Stimulated activated CD4-positive, alpha-beta T cell treated with anti-CD3 and anti-CD28 coated beads, Interleukin-15, amount 100 ng/mL, for 48 hours (primary cell): ENCODE data around the gene SEMA4B.
"Not testable (repeated sequence)": the region's sequence is repeated elsewhere in the genome, so short reads cannot be mapped to it uniquely, and the experiment has no call there.

Experiments
- DNase-seq, 2 donors: peaks; one replicate each; pipeline ENCODE4 v3.0.0-alpha.2; 2020; ENCODE audit warnings: low read depth in 2 of 2

SEMA4B gene

GRCh38 chr15:90201130-90201943, at the start of gene SEMA4B:
Gene SEMA4B, plus strand, starts transcription at chr15:90201330. Its CDS starts 249 bp downstream, at chr15:90201579.
- DNase-seq: peak in 1 of 2 donors; percentile 53

GRCh38 chr15:90151989-90152645, 49.0 kb upstream of the SEMA4B start:
- no peak for DNase-seq

- DNase-seq: no peak
Measured at GRCh38 chr15:90153658-90154057, 47.5 kb upstream of the SEMA4B start.

GRCh38 chr15:90154246-90154645, 46.9 kb upstream of the SEMA4B start:
- no peak for DNase-seq

GRCh38 chr15:90154861-90155626, 46.1 kb upstream of the SEMA4B start:
- no peak for DNase-seq

GRCh38 chr15:90159213-90159612, 41.9 kb upstream of the SEMA4B start:
- no peak for DNase-seq

GRCh38 chr15:90160781-90161727, 40.1 kb upstream of the SEMA4B start:
- no peak for DNase-seq

GRCh38 chr15:90161950-90162361, 39.2 kb upstream of the SEMA4B start:
- DNase-seq: no peak

- no peak for DNase-seq
Measured at GRCh38 chr15:90162956-90163355, 38.2 kb upstream of the SEMA4B start.

- DNase-seq: not testable (repeated sequence)
Measured at GRCh38 chr15:90164239-90164638, 36.9 kb upstream of the SEMA4B start.

- no peak for DNase-seq
Measured at GRCh38 chr15:90165157-90165556, 36.0 kb upstream of the SEMA4B start.

GRCh38 chr15:90165659-90166489, 35.3 kb upstream of the SEMA4B start:
- DNase-seq: peak; percentile 60 to 62

- no peak for DNase-seq
Measured at GRCh38 chr15:90167121-90167520, 34.0 kb upstream of the SEMA4B start.

- DNase-seq: no peak
Measured at GRCh38 chr15:90171623-90172022, 29.5 kb upstream of the SEMA4B start.

GRCh38 chr15:90173372-90173771, 27.8 kb upstream of the SEMA4B start:
- no peak for DNase-seq

- DNase-seq: no peak
Measured at GRCh38 chr15:90174140-90174875, 26.8 kb upstream of the SEMA4B start.

- DNase-seq: no peak
Measured at GRCh38 chr15:90177012-90177411, 24.1 kb upstream of the SEMA4B start.

- no peak for DNase-seq
Measured at GRCh38 chr15:90178468-90179435, 22.4 kb upstream of the SEMA4B start.
